Immature natural killer cell (primary cell): ENCODE measurements around the gene GLB1L2. TPM values are rescaled to one million over a fixed set of nuclear protein-coding genes. Genes with fewer than 3 reads are reported as not detected.
A peak's percentile ranks its signal among the peaks of the same experiment; 100 is the strongest.

Source experiments
- DNase-seq, 3 donors: peaks; one replicate each; pipeline ENCODE4 v3.0.0; 2022; ENCODE audit warnings: mixed read lengths in 1 of 3
- H3K27ac Mint-ChIP-seq, 6 donors: one replicate each; pipeline ENCODE4 v1.8.0; 2020; ENCODE audit warnings: mixed read lengths in 6 of 6, mild to moderate bottlenecking in 5 of 6, inconsistent platforms in 4 of 6, moderate library complexity in 3 of 6
- H3K27me3 Mint-ChIP-seq, 3 donors: one replicate each; pipeline ENCODE4 v1.8.0; 2020 to 2021; ENCODE audit warnings: low read depth in 3 of 3, mild to moderate bottlenecking in 3 of 3, mixed read lengths in 3 of 3, moderate library complexity in 3 of 3, inconsistent platforms in 1 of 3
- H3K36me3 Mint-ChIP-seq, 3 donors: one replicate each; pipeline ENCODE4 v1.8.0; 2020; ENCODE audit warnings: mixed read lengths in 3 of 3, inconsistent platforms in 2 of 3, mild to moderate bottlenecking in 2 of 3
- H3K4me1 Mint-ChIP-seq, 2 donors: one replicate each; pipeline ENCODE4 v1.8.0; 2020; ENCODE audit warnings: inconsistent platforms in 2 of 2, mild to moderate bottlenecking in 2 of 2, mixed read lengths in 2 of 2, moderate library complexity in 1 of 2
- H3K4me3 Mint-ChIP-seq, 5 donors: one replicate each; pipeline ENCODE4 v1.8.0; 2020; ENCODE audit warnings: mild to moderate bottlenecking in 5 of 5, mixed read lengths in 5 of 5, inconsistent platforms in 3 of 5, moderate library complexity in 3 of 5
- H3K9me3 Mint-ChIP-seq, 6 donors: one replicate each; pipeline ENCODE4 v1.8.0; 2020; ENCODE audit warnings: mild to moderate bottlenecking in 6 of 6, mixed read lengths in 6 of 6, inconsistent platforms in 4 of 6, moderate library complexity in 3 of 6
- polyA plus RNA-seq, 3 donors: library from polyadenylated mRNA; unstranded; fragments of 300-500 nt; fragmentation: Illumina TruSeq; gene quantifications; one replicate each; pipeline ENCODE4 v1.2.3, GENCODE V29; 2021

GLB1L2 gene
- polyA plus RNA-seq, 3 donors from 2014 or later, result 1.4 to 1.7 TPM; not detected in 1

DNA sequence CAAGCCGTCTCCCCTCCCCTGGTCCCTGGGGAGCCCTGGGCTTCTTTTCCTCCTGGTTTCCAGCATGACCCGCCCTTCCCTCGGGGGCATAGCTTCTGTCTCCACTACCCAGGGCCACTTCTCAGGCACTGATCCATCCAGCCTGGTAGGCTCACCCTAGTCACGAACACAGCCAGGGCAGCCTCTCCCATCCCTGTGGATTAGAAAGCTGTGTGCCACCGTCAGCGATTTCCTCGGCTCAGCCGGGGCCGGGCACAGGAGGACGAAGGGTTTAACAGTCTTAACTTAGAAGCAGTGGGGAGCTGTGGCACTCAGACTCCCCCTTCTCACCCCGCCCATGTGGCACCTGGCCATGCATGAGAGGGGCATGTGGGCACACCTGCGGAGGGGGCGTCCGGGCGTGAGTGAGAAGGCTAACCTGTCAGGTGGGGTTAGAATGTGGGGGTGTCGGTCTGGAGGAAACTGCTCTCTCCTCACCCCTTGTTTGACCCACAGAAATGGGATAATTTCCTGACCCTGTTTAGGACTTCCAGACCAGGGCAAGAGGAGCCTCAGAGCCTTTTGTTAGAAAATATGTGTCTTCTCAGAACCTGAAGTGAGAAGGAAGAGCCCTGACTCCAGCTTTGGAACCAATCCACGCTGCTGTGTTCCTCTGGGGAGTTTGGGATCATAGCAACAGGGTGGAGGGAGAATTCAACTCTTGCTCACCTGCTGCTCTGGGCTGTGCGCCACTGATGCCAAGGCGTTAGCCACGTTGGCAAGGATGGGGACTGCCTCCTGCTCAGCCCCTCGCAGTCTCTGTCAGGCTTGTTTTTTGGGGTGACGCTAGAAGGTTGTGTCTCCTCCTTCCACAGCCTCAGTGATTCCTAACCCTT is 14.6 kb downstream of the GLB1L2 start:
- peak overlapping the region in 4 of 6 donors; percentile 64 to 89 (median 80) for H3K27ac Mint-ChIP-seq
- H3K9me3 Mint-ChIP-seq, result no peaks in the 10 kb centered on the region
- DNase-seq, result no peak
- peaks cover 38 to 52% of the 10 kb centered on the region in 2 donors for H3K4me1 Mint-ChIP-seq
- H3K4me3 Mint-ChIP-seq, result peak overlapping the region in 1 of 5 donors; percentile 8
- peaks cover 7 to 10% (median 8%) of the 10 kb centered on the region in 3 donors for H3K27me3 Mint-ChIP-seq
- H3K36me3 Mint-ChIP-seq, result peaks cover 0 to 4% (median 0%) of the 10 kb centered on the region in 3 donors

DNA sequence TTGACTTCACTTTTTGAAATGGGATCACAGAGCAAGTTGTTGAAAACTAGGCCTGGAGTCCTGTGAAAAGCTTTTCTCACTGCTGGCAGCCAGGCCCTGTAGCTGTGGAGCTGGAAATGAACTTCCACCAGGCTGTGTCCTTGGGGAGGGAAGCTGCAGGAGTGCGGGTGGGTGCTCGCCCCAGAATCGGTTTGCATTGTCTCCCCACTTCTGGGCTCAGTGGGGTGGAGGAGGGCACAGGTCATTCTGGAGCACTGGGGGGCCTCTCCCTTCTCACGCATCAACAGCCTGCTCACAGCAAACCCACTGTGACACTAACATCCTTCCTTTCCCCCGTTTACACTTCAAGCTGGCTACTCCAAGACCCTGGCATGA is 15.2 kb downstream of the GLB1L2 start:
- peak overlapping the region in 4 of 6 donors; percentile 43 to 89 (median 80) for H3K27ac Mint-ChIP-seq
- DNase-seq, result no peak
- peaks cover 0 to 4% (median 0%) of the 10 kb centered on the region in 3 donors for H3K36me3 Mint-ChIP-seq
- no peaks in the 10 kb centered on the region for H3K9me3 Mint-ChIP-seq
- peaks cover 38 to 52% of the 10 kb centered on the region in 2 donors for H3K4me1 Mint-ChIP-seq
- H3K4me3 Mint-ChIP-seq, result peak overlapping the region in 4 of 5 donors; percentile 0 to 26 (median 8)
- H3K27me3 Mint-ChIP-seq, result peaks cover 7 to 10% (median 8%) of the 10 kb centered on the region in 3 donors

GRCh38 chr11:134347441-134347840 is 15.7 kb downstream of the GLB1L2 start:
- Mint-ChIP-seq H3K4me1 (peaks cover 38 to 52% of the 10 kb centered on the region in 2 donors), H3K4me3 (peak overlapping the region in 3 of 5 donors; percentile 0 to 26 (median 9)), H3K27ac (peak overlapping the region in 4 of 6 donors; percentile 43 to 89 (median 80)), H3K9me3 (no peaks in the 10 kb centered on the region), H3K36me3 (peaks cover 0 to 4% (median 0%) of the 10 kb centered on the region in 3 donors), H3K27me3 (peaks cover 7 to 10% (median 8%) of the 10 kb centered on the region in 3 donors)
- DNase-seq, result no peak

GRCh38 chr11:134349109-134349801 is 17.5 kb downstream of the GLB1L2 start:
- peak overlapping the region; percentile 92 to 98 (median 96) for H3K27ac Mint-ChIP-seq
- peak overlapping the region; percentile 60 to 77 (median 71) for H3K4me3 Mint-ChIP-seq
- peaks cover 7 to 10% (median 8%) of the 10 kb centered on the region in 3 donors for H3K27me3 Mint-ChIP-seq
- peaks cover 0 to 4% (median 0%) of the 10 kb centered on the region in 3 donors for H3K36me3 Mint-ChIP-seq
- H3K9me3 Mint-ChIP-seq, result peaks cover 0 to 2% (median 0%) of the 10 kb centered on the region in 6 donors
- peak; percentile 71 to 84 (median 80) for DNase-seq
- peaks cover 38 to 52% of the 10 kb centered on the region in 2 donors for H3K4me1 Mint-ChIP-seq

- Mint-ChIP-seq H3K36me3 (peaks cover 0 to 6% (median 0%) of the 10 kb centered on the region in 3 donors), H3K4me1 (peaks cover 38 to 52% of the 10 kb centered on the region in 2 donors), H3K27ac (peak overlapping the region; percentile 92 to 98 (median 96)), H3K9me3 (peaks cover 0 to 2% (median 0%) of the 10 kb centered on the region in 6 donors), H3K27me3 (peaks cover 7 to 10% (median 8%) of the 10 kb centered on the region in 3 donors), H3K4me3 (peak overlapping the region; percentile 60 to 77 (median 71))
- DNase-seq, result no peak
Observed at GRCh38 chr11:134349802-134350355, 18.1 kb downstream of the GLB1L2 start.

GRCh38 chr11:134350381-134350780 is 18.6 kb downstream of the GLB1L2 start:
- Mint-ChIP-seq H3K36me3 (peaks cover 0 to 9% (median 0%) of the 10 kb centered on the region in 3 donors), H3K9me3 (peaks cover 0 to 2% (median 0%) of the 10 kb centered on the region in 6 donors), H3K27ac (peak overlapping the region; percentile 64 to 98 (median 94)), H3K4me3 (peak overlapping the region in 2 of 5 donors; percentile 14 to 75), H3K4me1 (peaks cover 38 to 52% of the 10 kb centered on the region in 2 donors), H3K27me3 (peaks cover 6 to 10% (median 8%) of the 10 kb centered on the region in 3 donors)
- peak in 1 of 3 donors; percentile 9 for DNase-seq

DNA sequence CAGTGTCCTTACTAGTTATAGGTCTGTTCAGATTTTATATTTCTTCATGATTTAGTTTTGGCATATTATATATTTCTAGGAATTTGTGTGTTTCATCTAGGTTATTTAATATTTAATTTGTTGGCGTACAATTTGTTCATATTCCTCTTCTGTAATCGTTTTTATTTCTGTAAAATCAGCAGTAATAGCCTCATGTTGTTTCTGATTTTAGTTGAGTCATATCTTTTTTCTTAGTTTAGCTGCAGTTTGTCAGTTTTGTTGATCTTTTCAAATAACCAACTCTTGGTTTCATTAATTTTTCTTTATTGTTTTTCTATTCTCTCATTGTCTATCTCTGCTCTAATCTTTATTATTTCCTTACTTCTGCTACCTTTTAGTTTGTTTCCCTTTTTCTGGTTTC is 20.3 kb downstream of the GLB1L2 start:
- Mint-ChIP-seq H3K27me3 (peaks cover 3 to 10% (median 8%) of the 10 kb centered on the region in 3 donors), H3K36me3 (peaks cover 0 to 9% (median 0%) of the 10 kb centered on the region in 3 donors), H3K4me3 (peak overlapping the region in 1 of 5 donors; percentile 32), H3K4me1 (peaks cover 31 to 39% of the 10 kb centered on the region in 2 donors), H3K9me3 (peaks cover 0 to 2% (median 0%) of the 10 kb centered on the region in 6 donors), H3K27ac (peak overlapping the region in 3 of 6 donors; percentile 47 to 93 (median 78))
- DNase-seq, result no peak

- DNase-seq, result no peak
- H3K4me1 Mint-ChIP-seq, result peaks cover 15 to 17% of the 10 kb centered on the region in 2 donors
- H3K9me3 Mint-ChIP-seq, result peaks cover 0 to 2% (median 0%) of the 10 kb centered on the region in 6 donors
- H3K4me3 Mint-ChIP-seq, result no peak overlapping the region
- peaks cover 0 to 6% (median 2%) of the 10 kb centered on the region in 3 donors for H3K27me3 Mint-ChIP-seq
- peak overlapping the region in 2 of 6 donors; percentile 6 to 21 for H3K27ac Mint-ChIP-seq
- H3K36me3 Mint-ChIP-seq, result peaks cover 0 to 6% (median 0%) of the 10 kb centered on the region in 3 donors
Observed at GRCh38 chr11:134355136-134355535, 23.3 kb downstream of the GLB1L2 start.

GRCh38 chr11:134355656-134356055 is 23.9 kb downstream of the GLB1L2 start:
- peaks cover 0 to 2% (median 0%) of the 10 kb centered on the region in 6 donors for H3K9me3 Mint-ChIP-seq
- no peak for DNase-seq
- H3K27me3 Mint-ChIP-seq, result peaks cover 0 to 5% (median 2%) of the 10 kb centered on the region in 3 donors
- peaks cover 0 to 6% (median 0%) of the 10 kb centered on the region in 3 donors for H3K36me3 Mint-ChIP-seq
- peaks cover 13 to 17% of the 10 kb centered on the region in 2 donors for H3K4me1 Mint-ChIP-seq
- H3K27ac Mint-ChIP-seq, result peak overlapping the region in 2 of 6 donors; percentile 32 to 33
- no peak overlapping the region for H3K4me3 Mint-ChIP-seq

DNA sequence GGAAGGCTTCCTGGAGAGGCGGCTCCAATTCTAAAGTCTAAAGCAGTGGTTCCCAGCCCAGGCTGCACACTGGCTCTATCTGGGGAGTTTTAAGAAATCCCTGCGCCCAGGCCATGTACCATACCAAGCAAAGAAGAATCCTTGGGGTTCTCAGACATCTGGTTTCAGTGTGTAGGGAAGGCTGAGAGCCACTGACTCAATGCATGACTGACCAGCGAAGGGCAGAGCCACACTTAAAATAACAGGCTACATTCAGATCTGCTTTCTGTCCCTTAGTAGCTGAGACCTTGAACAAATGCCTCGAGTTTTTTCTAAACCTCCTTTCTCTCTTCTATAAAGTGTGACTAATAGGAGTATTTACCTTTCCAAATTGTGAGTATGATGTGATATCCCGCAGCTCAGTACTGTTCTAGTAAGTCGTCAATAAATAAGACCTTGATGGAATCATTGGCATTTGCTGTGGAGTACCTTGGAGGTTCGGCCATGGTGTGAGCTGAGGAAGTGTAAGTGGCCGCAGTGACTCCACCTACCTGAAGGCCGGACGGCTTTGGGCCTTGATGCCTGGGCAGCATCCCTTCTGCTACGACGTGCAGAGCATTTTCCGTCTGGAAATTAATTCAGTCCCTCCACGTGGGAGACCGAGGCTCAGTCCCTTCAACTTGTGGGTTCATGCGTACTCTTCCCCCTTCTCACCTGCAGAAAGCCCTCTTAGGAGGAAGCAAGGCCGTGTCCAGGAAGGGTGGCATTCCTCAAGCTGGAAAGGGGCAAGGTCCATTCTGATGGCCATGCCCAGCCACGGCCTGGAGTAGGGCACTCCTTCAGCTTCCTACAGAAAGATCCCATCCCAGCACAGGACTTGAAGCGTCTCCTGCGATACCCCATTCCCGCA is 25.1 kb downstream of the GLB1L2 start:
- no peak for DNase-seq
- Mint-ChIP-seq H3K27me3 (peaks cover 0 to 9% (median 3%) of the 10 kb centered on the region in 3 donors), H3K4me3 (no peak overlapping the region), H3K4me1 (peaks cover 13 to 20% of the 10 kb centered on the region in 2 donors), H3K9me3 (peaks cover 0 to 2% (median 0%) of the 10 kb centered on the region in 6 donors), H3K36me3 (peaks cover 0 to 6% (median 0%) of the 10 kb centered on the region in 3 donors), H3K27ac (peak overlapping the region in 1 of 6 donors; percentile 35)

DNA sequence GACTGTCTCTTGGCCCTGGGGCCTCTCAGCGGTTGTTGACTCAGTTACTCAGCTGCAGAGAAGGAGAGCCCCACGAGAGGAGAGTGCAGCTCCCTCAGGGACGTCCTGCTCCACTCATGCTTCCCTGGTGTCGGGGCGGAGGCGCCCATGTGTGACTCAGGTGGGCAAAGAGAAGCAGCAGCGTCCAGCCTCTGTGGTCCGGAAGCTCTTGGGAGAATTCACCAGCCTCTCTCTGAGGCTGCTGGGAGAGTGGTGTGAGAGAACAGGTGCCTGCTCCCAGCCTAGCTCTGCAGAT is 25.7 kb downstream of the GLB1L2 start:
- H3K27me3 Mint-ChIP-seq, result peaks cover 0 to 9% (median 3%) of the 10 kb centered on the region in 3 donors
- peaks cover 0 to 2% (median 0%) of the 10 kb centered on the region in 6 donors for H3K9me3 Mint-ChIP-seq
- peak overlapping the region in 1 of 5 donors; percentile 30 for H3K4me3 Mint-ChIP-seq
- peak overlapping the region in 1 of 6 donors; percentile 30 for H3K27ac Mint-ChIP-seq
- DNase-seq, result no peak
- H3K4me1 Mint-ChIP-seq, result peaks cover 14 to 24% of the 10 kb centered on the region in 2 donors
- peaks cover 0 to 6% (median 0%) of the 10 kb centered on the region in 3 donors for H3K36me3 Mint-ChIP-seq

DNA sequence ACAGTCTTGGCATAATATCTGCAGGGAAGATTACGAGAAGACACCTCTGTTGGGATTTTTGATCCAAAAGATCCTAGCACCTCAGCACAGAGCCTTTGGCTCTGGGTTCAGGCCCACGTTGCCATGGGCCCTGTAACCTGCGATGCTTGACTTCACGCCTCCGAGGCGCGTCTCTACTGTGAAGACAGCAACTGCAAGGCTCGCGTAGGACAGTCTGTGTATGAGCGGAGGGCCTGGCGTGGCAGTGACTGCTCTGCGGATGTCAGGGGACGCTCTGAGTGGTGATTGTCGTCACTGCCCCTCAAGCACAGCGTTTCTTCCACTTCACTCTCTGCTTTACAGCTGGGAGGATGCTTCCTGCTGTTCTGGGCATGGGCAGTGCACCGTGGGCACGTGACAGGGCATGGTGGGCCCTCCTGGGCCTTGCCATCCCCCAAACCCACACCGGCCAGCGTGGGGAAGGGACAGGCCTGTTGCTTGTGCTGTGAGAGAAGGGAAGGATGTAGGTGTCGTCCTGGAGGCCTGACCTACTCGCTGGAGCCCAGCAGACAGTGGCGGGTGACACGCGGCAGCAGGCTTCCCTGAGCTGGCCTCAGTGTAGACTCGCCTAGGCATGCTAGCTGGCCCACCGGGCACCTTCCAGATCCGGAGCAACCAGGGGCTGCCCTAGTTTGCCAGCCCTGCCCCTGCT is 26.5 kb downstream of the GLB1L2 start:
- Mint-ChIP-seq H3K27ac (no peak overlapping the region), H3K4me3 (no peak overlapping the region), H3K36me3 (peaks cover 0 to 6% (median 0%) of the 10 kb centered on the region in 3 donors), H3K4me1 (peaks cover 14 to 24% of the 10 kb centered on the region in 2 donors), H3K27me3 (peaks cover 1 to 9% (median 3%) of the 10 kb centered on the region in 3 donors), H3K9me3 (peaks cover 0 to 2% (median 0%) of the 10 kb centered on the region in 6 donors)
- no peak for DNase-seq
